ENCODE measurements around the gene CHST3.

CHST3 gene

GRCh38 chr10:72056932-72057751, 92.9 kb downstream of the CHST3 start:
- DNase-seq (ENCODE audit: low spot score), result no peak

DNA sequence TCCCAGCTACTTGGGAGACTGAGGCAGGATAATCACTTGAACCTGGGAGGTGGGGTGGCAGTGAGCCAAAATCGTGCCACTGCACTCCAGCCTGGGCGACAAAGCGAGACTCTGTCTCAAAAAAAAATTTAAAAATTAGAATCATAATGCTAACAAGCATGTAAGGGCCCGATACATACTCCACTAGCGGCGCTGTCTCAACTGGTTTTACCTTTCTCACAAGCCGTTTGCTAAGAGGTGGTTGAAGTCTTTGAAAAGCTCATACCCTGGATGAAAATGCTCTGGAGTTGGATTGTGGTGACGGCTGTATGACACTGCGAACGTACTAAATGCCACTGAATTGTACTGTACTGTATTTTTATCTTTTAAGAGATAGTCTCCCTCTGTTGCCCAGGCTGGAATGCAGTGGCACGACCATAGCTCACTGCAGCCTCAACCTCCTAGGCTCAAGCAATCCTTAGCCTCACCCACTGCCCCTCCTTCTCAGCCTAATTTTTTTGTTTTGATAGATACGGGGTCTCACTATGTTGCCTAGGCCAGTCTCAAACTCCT, 94.2 kb downstream of the CHST3 start:
- DNase-seq (ENCODE audit: low spot score), result no peak

GRCh38 chr10:72058989-72059842, 95.0 kb downstream of the CHST3 start:
- no peak for DNase-seq (ENCODE audit: low spot score)

- no peak for DNase-seq (ENCODE audit: low spot score)
Observed at GRCh38 chr10:72059843-72060822, 95.9 kb downstream of the CHST3 start.

DNA sequence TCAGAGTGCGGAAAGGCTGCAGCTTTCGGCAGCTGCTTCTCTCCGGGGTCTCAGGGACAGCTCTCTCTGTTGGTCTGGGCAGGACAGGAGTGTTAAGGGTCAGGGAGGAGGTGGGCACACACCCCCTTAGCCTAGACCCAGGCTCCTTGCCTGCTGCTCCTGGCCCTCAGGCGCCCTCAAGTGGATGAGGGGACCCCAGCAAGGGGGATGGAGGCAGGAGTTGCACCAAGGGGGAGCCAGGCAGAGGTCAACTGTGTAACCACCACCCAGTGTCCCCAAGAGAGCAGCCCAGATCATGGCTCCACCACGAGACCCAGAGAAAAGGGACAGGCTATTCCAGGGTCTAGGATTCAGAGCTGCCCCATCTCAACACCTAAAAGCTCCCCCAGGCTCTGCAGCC, 97.3 kb downstream of the CHST3 start:
- DNase-seq (ENCODE audit: low spot score), result no peak

DNA sequence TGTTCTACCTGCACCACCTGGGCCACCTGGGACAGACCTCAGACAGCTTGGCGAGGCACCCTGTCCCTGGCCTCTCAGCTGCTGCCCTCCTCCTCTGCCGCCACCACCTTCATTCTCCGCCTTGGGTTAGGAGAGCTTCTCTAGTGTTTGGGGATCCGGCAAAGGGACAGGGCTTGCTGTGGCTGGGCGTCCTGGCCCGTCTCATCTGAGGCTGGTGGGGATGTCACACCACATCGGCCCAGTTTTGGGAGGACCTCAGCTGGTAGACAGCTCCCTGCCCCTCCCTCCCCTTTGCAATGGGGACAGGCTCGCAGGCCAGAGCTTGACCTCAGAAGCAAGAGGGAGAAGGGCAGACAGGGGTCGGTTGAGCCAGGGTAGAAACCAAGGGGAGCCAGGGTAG, 97.7 kb downstream of the CHST3 start:
- DNase-seq (ENCODE audit: low spot score), result no peak

DNA sequence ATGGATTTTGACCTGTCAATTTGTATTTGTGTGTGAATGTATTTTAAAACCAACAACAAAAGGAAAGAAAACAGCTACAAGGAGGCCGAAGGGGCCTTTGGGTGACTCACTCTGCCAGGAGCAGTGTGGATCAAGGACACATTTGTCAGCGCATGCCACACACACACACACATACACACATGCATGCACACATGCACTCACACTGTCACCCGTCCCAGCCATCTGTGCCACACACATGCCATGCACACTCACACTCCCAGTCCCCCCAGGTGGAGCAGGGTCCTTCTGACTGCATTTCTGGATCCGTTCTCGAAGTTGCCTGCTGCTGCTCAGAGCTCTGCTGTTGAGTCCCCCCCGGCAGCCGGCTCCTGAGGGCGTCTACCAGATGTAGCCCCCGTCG, 98.2 kb downstream of the CHST3 start:
- no peak for DNase-seq (ENCODE audit: low spot score)

Measured in GM03348 (cell line).